Measurements from ENCODE around the gene RPL23. TPM values are rescaled to one million over a fixed set of nuclear protein-coding genes. Genes with fewer than 3 reads are reported as not detected.
A peak's percentile ranks its signal among the peaks of the same experiment; 100 is the strongest.

Gene RPL23
- total and polyA plus RNA-seq, 9 of the 15 experiments (the other 6 are each of a cell fraction or from before 2014, with no cell fraction given): 1,745 to 3,667 (median 3,096) TPM

DNA sequence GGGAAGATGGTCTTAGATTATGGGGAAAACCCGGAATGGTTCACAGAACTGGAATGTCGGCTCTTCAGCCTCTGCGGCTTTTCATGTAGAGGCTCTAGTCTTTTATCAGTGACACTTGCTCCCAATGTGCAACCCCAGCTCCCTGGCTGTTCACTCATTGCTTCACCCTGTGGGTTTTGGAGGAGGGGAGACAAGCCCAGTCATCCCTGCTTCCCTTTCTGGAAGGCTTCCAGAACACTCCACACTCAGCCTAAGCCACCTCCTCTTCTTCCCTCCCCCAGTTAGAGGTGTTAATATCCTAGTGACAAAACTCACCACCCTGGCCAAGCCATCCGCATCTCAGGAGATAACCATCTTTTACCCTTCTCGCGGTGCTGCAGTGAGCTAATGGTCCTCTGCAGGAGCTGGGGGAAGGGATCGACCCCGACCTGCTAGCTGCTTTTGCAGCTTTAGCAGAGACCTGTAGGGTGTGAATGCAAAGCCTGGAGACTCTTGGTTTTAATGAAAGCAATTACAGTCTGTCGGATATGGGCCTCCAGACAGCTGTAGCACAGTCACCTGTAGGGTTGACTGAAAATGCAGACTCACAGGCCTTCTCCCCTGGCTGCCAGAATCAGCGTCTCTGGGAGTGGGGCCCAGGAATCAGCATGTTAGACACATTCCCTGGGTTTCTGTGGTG is 47.6 kb upstream of the RPL23 start (continued):
- TF ChIP-seq FOXK1 (CRISPR knock-in tag; IDR thresholded peaks at IDR 0.05; ENCODE audit: borderline replicate concordance) (no peak), PYGO2 (tag; IDR thresholded peaks at IDR 0.05) (no peak), ZKSCAN3 (CRISPR knock-in tag; IDR thresholded peaks at IDR 0.05) (no peak), RBM25 (IDR thresholded peaks at IDR 0.05; ENCODE audit: low read depth, low read length, severe bottlenecking) (no peak), RBM17 (IDR thresholded peaks at IDR 0.05; ENCODE audit: borderline replicate concordance, low read depth, low read length) (no peak), SRSF9 (IDR thresholded peaks at IDR 0.05; ENCODE audit: borderline replicate concordance, low read depth, low read length) (no peak), SAFB (IDR thresholded peaks at IDR 0.05; ENCODE audit: borderline replicate concordance, low read depth, low read length) (no peak), ZEB2 (IDR thresholded peaks at IDR 0.05) (no peak), POLR2AphosphoS2 (IDR thresholded peaks at IDR 0.05; ENCODE audit: low read length) (no peak), KHSRP (IDR thresholded peaks at IDR 0.05) (no peak), MAFK (IDR thresholded peaks at IDR 0.05; ENCODE audit: low read length) (no peak; the same call in 1 of the 2 replicates)
- TF ChIP-seq, protein P1, sequence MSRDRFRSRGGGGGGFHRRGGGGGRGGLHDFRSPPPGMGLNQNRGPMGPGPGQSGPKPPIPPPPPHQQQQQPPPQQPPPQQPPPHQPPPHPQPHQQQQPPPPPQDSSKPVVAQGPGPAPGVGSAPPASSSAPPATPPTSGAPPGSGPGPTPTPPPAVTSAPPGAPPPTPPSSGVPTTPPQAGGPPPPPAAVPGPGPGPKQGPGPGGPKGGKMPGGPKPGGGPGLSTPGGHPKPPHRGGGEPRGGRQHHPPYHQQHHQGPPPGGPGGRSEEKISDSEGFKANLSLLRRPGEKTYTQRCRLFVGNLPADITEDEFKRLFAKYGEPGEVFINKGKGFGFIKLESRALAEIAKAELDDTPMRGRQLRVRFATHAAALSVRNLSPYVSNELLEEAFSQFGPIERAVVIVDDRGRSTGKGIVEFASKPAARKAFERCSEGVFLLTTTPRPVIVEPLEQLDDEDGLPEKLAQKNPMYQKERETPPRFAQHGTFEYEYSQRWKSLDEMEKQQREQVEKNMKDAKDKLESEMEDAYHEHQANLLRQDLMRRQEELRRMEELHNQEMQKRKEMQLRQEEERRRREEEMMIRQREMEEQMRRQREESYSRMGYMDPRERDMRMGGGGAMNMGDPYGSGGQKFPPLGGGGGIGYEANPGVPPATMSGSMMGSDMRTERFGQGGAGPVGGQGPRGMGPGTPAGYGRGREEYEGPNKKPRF (IDR thresholded peaks at IDR 0.05; ENCODE audit: low read depth, low read length): no peak
- TF ChIP-seq, protein P2, sequence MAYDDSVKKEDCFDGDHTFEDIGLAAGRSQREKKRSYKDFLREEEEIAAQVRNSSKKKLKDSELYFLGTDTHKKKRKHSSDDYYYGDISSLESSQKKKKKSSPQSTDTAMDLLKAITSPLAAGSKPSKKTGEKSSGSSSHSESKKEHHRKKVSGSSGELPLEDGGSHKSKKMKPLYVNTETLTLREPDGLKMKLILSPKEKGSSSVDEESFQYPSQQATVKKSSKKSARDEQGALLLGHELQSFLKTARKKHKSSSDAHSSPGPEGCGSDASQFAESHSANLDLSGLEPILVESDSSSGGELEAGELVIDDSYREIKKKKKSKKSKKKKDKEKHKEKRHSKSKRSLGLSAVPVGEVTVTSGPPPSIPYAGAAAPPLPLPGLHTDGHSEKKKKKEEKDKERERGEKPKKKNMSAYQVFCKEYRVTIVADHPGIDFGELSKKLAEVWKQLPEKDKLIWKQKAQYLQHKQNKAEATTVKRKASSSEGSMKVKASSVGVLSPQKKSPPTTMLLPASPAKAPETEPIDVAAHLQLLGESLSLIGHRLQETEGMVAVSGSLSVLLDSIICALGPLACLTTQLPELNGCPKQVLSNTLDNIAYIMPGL (CRISPR knock-in tag; IDR thresholded peaks at IDR 0.05): no peak
- TF ChIP-seq, protein P3, sequence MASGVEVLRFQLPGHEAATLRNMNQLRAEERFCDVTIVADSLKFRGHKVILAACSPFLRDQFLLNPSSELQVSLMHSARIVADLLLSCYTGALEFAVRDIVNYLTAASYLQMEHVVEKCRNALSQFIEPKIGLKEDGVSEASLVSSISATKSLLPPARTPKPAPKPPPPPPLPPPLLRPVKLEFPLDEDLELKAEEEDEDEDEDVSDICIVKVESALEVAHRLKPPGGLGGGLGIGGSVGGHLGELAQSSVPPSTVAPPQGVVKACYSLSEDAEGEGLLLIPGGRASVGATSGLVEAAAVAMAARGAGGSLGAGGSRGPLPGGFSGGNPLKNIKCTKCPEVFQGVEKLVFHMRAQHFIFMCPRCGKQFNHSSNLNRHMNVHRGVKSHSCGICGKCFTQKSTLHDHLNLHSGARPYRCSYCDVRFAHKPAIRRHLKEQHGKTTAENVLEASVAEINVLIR (CRISPR knock-in tag; IDR thresholded peaks at IDR 0.05): no peak
- TF ChIP-seq, protein P4, sequence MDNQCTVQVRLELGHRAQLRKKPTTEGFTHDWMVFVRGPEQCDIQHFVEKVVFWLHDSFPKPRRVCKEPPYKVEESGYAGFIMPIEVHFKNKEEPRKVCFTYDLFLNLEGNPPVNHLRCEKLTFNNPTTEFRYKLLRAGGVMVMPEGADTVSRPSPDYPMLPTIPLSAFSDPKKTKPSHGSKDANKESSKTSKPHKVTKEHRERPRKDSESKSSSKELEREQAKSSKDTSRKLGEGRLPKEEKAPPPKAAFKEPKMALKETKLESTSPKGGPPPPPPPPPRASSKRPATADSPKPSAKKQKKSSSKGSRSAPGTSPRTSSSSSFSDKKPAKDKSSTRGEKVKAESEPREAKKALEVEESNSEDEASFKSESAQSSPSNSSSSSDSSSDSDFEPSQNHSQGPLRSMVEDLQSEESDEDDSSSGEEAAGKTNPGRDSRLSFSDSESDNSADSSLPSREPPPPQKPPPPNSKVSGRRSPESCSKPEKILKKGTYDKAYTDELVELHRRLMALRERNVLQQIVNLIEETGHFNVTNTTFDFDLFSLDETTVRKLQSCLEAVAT (IDR thresholded peaks at IDR 0.05): peak in 1 of 2 experiments; percentile 39; a peak in 1 of 4 replicates
- TF ChIP-seq, protein P5, sequence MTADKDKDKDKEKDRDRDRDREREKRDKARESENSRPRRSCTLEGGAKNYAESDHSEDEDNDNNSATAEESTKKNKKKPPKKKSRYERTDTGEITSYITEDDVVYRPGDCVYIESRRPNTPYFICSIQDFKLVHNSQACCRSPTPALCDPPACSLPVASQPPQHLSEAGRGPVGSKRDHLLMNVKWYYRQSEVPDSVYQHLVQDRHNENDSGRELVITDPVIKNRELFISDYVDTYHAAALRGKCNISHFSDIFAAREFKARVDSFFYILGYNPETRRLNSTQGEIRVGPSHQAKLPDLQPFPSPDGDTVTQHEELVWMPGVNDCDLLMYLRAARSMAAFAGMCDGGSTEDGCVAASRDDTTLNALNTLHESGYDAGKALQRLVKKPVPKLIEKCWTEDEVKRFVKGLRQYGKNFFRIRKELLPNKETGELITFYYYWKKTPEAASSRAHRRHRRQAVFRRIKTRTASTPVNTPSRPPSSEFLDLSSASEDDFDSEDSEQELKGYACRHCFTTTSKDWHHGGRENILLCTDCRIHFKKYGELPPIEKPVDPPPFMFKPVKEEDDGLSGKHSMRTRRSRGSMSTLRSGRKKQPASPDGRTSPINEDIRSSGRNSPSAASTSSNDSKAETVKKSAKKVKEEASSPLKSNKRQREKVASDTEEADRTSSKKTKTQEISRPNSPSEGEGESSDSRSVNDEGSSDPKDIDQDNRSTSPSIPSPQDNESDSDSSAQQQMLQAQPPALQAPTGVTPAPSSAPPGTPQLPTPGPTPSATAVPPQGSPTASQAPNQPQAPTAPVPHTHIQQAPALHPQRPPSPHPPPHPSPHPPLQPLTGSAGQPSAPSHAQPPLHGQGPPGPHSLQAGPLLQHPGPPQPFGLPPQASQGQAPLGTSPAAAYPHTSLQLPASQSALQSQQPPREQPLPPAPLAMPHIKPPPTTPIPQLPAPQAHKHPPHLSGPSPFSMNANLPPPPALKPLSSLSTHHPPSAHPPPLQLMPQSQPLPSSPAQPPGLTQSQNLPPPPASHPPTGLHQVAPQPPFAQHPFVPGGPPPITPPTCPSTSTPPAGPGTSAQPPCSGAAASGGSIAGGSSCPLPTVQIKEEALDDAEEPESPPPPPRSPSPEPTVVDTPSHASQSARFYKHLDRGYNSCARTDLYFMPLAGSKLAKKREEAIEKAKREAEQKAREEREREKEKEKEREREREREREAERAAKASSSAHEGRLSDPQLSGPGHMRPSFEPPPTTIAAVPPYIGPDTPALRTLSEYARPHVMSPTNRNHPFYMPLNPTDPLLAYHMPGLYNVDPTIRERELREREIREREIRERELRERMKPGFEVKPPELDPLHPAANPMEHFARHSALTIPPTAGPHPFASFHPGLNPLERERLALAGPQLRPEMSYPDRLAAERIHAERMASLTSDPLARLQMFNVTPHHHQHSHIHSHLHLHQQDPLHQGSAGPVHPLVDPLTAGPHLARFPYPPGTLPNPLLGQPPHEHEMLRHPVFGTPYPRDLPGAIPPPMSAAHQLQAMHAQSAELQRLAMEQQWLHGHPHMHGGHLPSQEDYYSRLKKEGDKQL (CRISPR knock-in tag; IDR thresholded peaks at IDR 0.05; ENCODE audit: borderline replicate concordance): no peak
